Endothelial cell of umbilical vein (primary cell): ENCODE measurements around the gene ZDHHC11B. TPM values are rescaled to one million over a fixed set of nuclear protein-coding genes. Genes with fewer than 3 reads are reported as not detected.

Experiments
- BruUV-seq: library from RNA; stranded (reverse); fragments of 400-500 nt; replicated peaks from 2 replicates; lab custom pipeline; 2021; lab: Mats Ljungman, UMichigan
- CTCF ChIA-PET: fragments of 300-600, 350-600 bp; sonication (Branson Sonifier 250); formaldehyde crosslinking; loops from one replicate; lab custom pipeline; 2021; ENCODE audit warnings: antibody characterized with exemption, inconsistent platforms; lab: Charles Lee
- POLR2A ChIA-PET: fragments of 300-600, 350-600 bp; sonication (Branson Sonifier 250); formaldehyde crosslinking; loops from one replicate; lab custom pipeline; 2021; ENCODE audit warnings: antibody characterized with exemption, inconsistent platforms; lab: Charles Lee
- DNase-seq: peaks from one replicate; pipeline ENCODE4 v3.0.0-alpha.2; 2011; ENCODE audit warnings: low read depth, low spot score
- FAIRE-seq: peaks from 2 replicates; lab custom pipeline; 2011; peaks lifted over from hg19 to GRCh38; lab: Jason Lieb, UNC
- H2AFZ ChIP-seq: 2 replicates; pipeline ENCODE4 v1.6.0; 2012; ENCODE audit warnings: low read depth, low read length, control low read depth, inconsistent platforms
- H3K27ac ChIP-seq: 2 replicates; pipeline ENCODE4 v1.5.1; 2011; ENCODE audit warnings: low read depth, mild to moderate bottlenecking, control low read depth, low read length, moderate library complexity; ENCODE audit not compliant: insufficient read depth
- H3K27me3 ChIP-seq, 2 experiments: 2 replicates each; pipeline versions ENCODE4 v1.6.0 to v1.6.1; 2011; ENCODE audit warnings: low read length in 2 of 2, mixed read lengths in 1 of 2; ENCODE audit not compliant: control insufficient read depth in 2 of 2, insufficient read depth in 2 of 2
- H3K36me3 ChIP-seq, 2 experiments: 2 replicates in 1 of 2; 3 replicates in 1 of 2; pipeline ENCODE4 v1.5.1; 2011; ENCODE audit warnings: low read length in 2 of 2, mild to moderate bottlenecking in 1 of 2, moderate library complexity in 1 of 2; ENCODE audit not compliant: control insufficient read depth in 2 of 2, insufficient read depth in 2 of 2; ENCODE audit errors: extremely low read depth in 1 of 2
- H3K4me1 ChIP-seq: 3 replicates; pipeline ENCODE4 v1.5.1; 2011; ENCODE audit warnings: mild to moderate bottlenecking, low read length; ENCODE audit not compliant: control insufficient read depth, insufficient read depth; ENCODE audit errors: extremely low read depth
- H3K4me2 ChIP-seq: 2 replicates; pipeline ENCODE4 v1.6.1; 2011; ENCODE audit warnings: low read length, control low read depth, mixed read lengths; ENCODE audit not compliant: insufficient read depth
- H3K4me3 ChIP-seq, 3 experiments: fragments of 200-600 bp in 1 of 3; sonication (generic), shearing (Covaris generic) in 1 of 3; replicated peaks in 1 of 3; 2 replicates each; pipeline ENCODE4 v1.5.1; 2011 to 2016; ENCODE audit warnings: control low read depth in 3 of 3, low read length in 3 of 3, mild to moderate bottlenecking in 2 of 3, inconsistent platforms in 1 of 3, low read depth in 1 of 3, moderate library complexity in 1 of 3; ENCODE audit not compliant: insufficient read depth in 1 of 3
- H3K79me2 ChIP-seq: 2 replicates; pipeline ENCODE4 v1.6.0; 2012; ENCODE audit warnings: low read length, inconsistent platforms; ENCODE audit not compliant: control insufficient read depth, insufficient read depth
- H3K9ac ChIP-seq: replicated peaks from 2 replicates; pipeline ENCODE3; 2011; ENCODE audit warnings: low read length, control low read depth; ENCODE audit not compliant: insufficient read depth; ENCODE audit errors: extremely low read depth
- H3K9me1 ChIP-seq: replicated peaks from 3 replicates; pipeline ENCODE4 v1.6.0; 2011; ENCODE audit warnings: mild to moderate bottlenecking, low read length; ENCODE audit not compliant: control insufficient read depth, insufficient read depth; ENCODE audit errors: extremely low read depth
- H3K9me3 ChIP-seq: replicated peaks from 2 replicates; pipeline ENCODE4 v1.5.1; 2012; ENCODE audit warnings: low read length, inconsistent platforms; ENCODE audit not compliant: control insufficient read depth, insufficient read depth
- H4K20me1 ChIP-seq: replicated peaks from 2 replicates; pipeline ENCODE3; 2011; ENCODE audit warnings: mild to moderate bottlenecking, low read length; ENCODE audit not compliant: control insufficient read depth, insufficient read depth; ENCODE audit errors: extremely low read depth
- CTCF ChIP-seq, 2 donors: IDR thresholded peaks; 1 replicate in 1 of 2; 2 replicates in 1 of 2; pipeline ENCODE4 v1.5.1; 2011; ENCODE audit warnings: low read length in 2 of 2, mild to moderate bottlenecking in 2 of 2, moderate library complexity in 2 of 2, control low read depth in 1 of 2, inconsistent platforms in 1 of 2, low read depth in 1 of 2; ENCODE audit not compliant: insufficient read depth in 1 of 2; ENCODE audit errors: extremely low read depth in 1 of 2
- EZH2 ChIP-seq: IDR thresholded peaks from 2 replicates; pipeline ENCODE4 v1.6.1; 2012; ENCODE audit warnings: borderline replicate concordance, low read depth, mild to moderate bottlenecking, moderate library complexity, low read length, inconsistent platforms; ENCODE audit not compliant: severe bottlenecking
- FOS ChIP-seq: IDR thresholded peaks from 2 replicates; pipeline ENCODE4 v1.6.1; 2011; ENCODE audit warnings: mild to moderate bottlenecking, low read length, moderate library complexity, borderline replicate concordance; ENCODE audit not compliant: insufficient read depth
- GATA2 ChIP-seq: IDR thresholded peaks from 2 replicates; pipeline ENCODE4 v1.7.0; 2011; ENCODE audit warnings: low read depth, mild to moderate bottlenecking, moderate library complexity, mixed read lengths, low read length; ENCODE audit not compliant: insufficient read length, insufficient read depth
- JUN ChIP-seq: IDR thresholded peaks from 2 replicates; pipeline ENCODE4 v1.6.1; 2011; ENCODE audit warnings: borderline replicate concordance, low read depth; ENCODE audit not compliant: insufficient read length, insufficient read depth
- MAX ChIP-seq: IDR thresholded peaks from 2 replicates; pipeline ENCODE4 v1.6.1; 2011; ENCODE audit not compliant: insufficient read depth, insufficient read length
- MYC ChIP-seq: IDR thresholded peaks from one replicate; pipeline ENCODE4 v1.6.1; 2011; ENCODE audit warnings: mild to moderate bottlenecking, low read depth, low read length
- POLR2A ChIP-seq: IDR thresholded peaks from 2 replicates; pipeline ENCODE4 v1.6.1; 2012; ENCODE audit warnings: low read depth, mild to moderate bottlenecking, control low read depth, low read length
- POLR2AphosphoS5 ChIP-seq: IDR thresholded peaks from 2 replicates; pipeline ENCODE4 v1.6.1; 2012; ENCODE audit warnings: low read depth, mild to moderate bottlenecking, control low read depth, low read length, moderate library complexity; ENCODE audit not compliant: insufficient read depth
- dilution Hi-C: fragments of 300-500 bp; cut with MboI; formaldehyde crosslinking; loops from one replicate; pipeline ENCODE4 v1.15.0; 2019; ENCODE audit warnings: low sequenced_read_pairs; ENCODE audit not compliant: extremely low pct_ligation_motif_present
- intact Hi-C: fragments of 100-400 bp; cut with micrococcal nuclease; formaldehyde crosslinking; loops from one replicate; pipeline ENCODE4 v1.10.0; 2022
- polyA plus RNA-seq, 4 experiments: library from polyadenylated mRNA; depleted of rRNA in 3 of 4; stranded (reverse) in 3 of 4; unstranded in 1 of 4; fragments of >200 nt; gene quantifications; 2 replicates each; pipeline versions ENCODE4 v1.2.1 to v1.2.3, GENCODE V29; 2011 to 2012; ENCODE audit warnings: missing spikeins in 1 of 4
- total RNA-seq: library from RNA; stranded (reverse); gene quantifications from 2 replicates; pipeline ENCODE4 v1.2.3, GENCODE V29; 2021

Gene ZDHHC11B
- total and polyA plus RNA-seq, 2 donors (not counting 3 experiments of a cell fraction or from before 2014, with no cell fraction given): not detected

- intact Hi-C loops (loop anchor here (1.0 kb wide), 1 partner anchor 29 kb away; no protein-coding TSS in a partner anchor), dilution Hi-C loops (no loop called here)
- H3K9me3 ChIP-seq: no peaks in the 10 kb centered on the region
- no peak overlapping the region for H3K4me3 ChIP-seq
- BruUV-seq: no TSS peak
- H2AFZ ChIP-seq: no peak overlapping the region
- no peaks in the 10 kb centered on the region for H4K20me1 ChIP-seq
- FAIRE-seq (no peak), DNase-seq (no peak)
- H3K27ac ChIP-seq: no peak overlapping the region
- ChIA-PET POLR2A (no interaction called here), CTCF (interaction anchor here (0.8 to 6.0 kb wide), 6 partner anchors 10 to 234 kb away, joined by 3 to 101 read pairs (median 6); partner anchors contain the start of genes BRD9 and TRIP13)
- no peak overlapping the region for H3K4me2 ChIP-seq
- no peak overlapping the region for H3K9ac ChIP-seq
- no peaks in the 10 kb centered on the region for H3K9me1 ChIP-seq
- H3K36me3 ChIP-seq: no peaks in the 10 kb centered on the region
- H3K27me3 ChIP-seq: no peaks in the 10 kb centered on the region
- no peaks in the 10 kb centered on the region for H3K4me1 ChIP-seq
- TF ChIP-seq POLR2A: no peak
- no peak for TF ChIP-seq JUN
- no peak for TF ChIP-seq MYC
- TF ChIP-seq EZH2: no peak
- TF ChIP-seq POLR2AphosphoS5: no peak
- TF ChIP-seq MAX: no peak
- TF ChIP-seq GATA2: no peak
- TF ChIP-seq FOS: no peak
- no peak for TF ChIP-seq CTCF (IDR thresholded peaks at IDR 0.05; ENCODE audit: extremely low read depth in 1 of 2, insufficient read depth in 1 of 2, low read depth in 1 of 2, low read length in 2 of 2)
- no peaks in the 10 kb centered on the region for H3K79me2 ChIP-seq
Measured at GRCh38 chr5:668283-668995, 116.1 kb downstream of the ZDHHC11B start.
